HepG2 (cell line): ENCODE data around the gene VEGFB. TPM values are rescaled to one million over a fixed set of nuclear protein-coding genes. Genes with fewer than 3 reads are reported as not detected.
A peak's percentile ranks its signal among the peaks of the same experiment; 100 is the strongest.

Experiments
- ARNTL ChIP-seq: sonication (generic); formaldehyde crosslinking; IDR thresholded peaks from 2 replicates; pipeline ENCODE4 v1.4.0; 2020; ENCODE audit warnings: mild to moderate bottlenecking, missing genetic modification reagents
- ATF1 ChIP-seq: IDR thresholded peaks from 2 replicates; pipeline ENCODE4 v1.6.1; 2016; ENCODE audit warnings: mild to moderate bottlenecking, control low read depth
- BRD4 ChIP-seq: sonication (generic); formaldehyde crosslinking; IDR thresholded peaks from 2 replicates; pipeline ENCODE4 v1.4.0; 2020; ENCODE audit warnings: missing genetic modification reagents
- JUN ChIP-seq: sonication (generic); formaldehyde crosslinking; IDR thresholded peaks from 2 replicates; pipeline ENCODE4 v1.4.0; 2020; ENCODE audit warnings: mild to moderate bottlenecking, missing genetic modification reagents
- KAT8 ChIP-seq: IDR thresholded peaks from 2 replicates; pipeline ENCODE4 v1.6.1; 2016; ENCODE audit warnings: missing genetic modification reagents, missing compliant biosample characterization
- MAX ChIP-seq: IDR thresholded peaks from 2 replicates; pipeline ENCODE4 v1.6.1; 2012; ENCODE audit warnings: inconsistent platforms
- RFXAP ChIP-seq: sonication (generic); formaldehyde crosslinking; IDR thresholded peaks from 2 replicates; pipeline ENCODE4 v1.4.0; 2020; ENCODE audit warnings: missing genetic modification reagents, borderline replicate concordance
- RXRB ChIP-seq: IDR thresholded peaks from 2 replicates; pipeline ENCODE4 v1.6.1; 2016; ENCODE audit warnings: borderline replicate concordance, missing genetic modification reagents, missing compliant biosample characterization
- SNAPC2 ChIP-seq: sonication (generic); formaldehyde crosslinking; IDR thresholded peaks from 2 replicates; pipeline ENCODE4 v1.8.1; 2022; ENCODE audit warnings: mild to moderate bottlenecking, missing genetic modification reagents
- THAP11 ChIP-seq: IDR thresholded peaks from 2 replicates; pipeline ENCODE4 v1.6.1; 2016; ENCODE audit warnings: missing biosample characterization, missing genetic modification reagents
- ZBTB3 ChIP-seq: sonication (generic); formaldehyde crosslinking; IDR thresholded peaks from 2 replicates; pipeline ENCODE4 v1.4.0; 2020; ENCODE audit warnings: low read depth, mild to moderate bottlenecking, moderate library complexity, missing genetic modification reagents, borderline replicate concordance
- ZNF446 ChIP-seq: sonication (generic); formaldehyde crosslinking; IDR thresholded peaks from 2 replicates; pipeline ENCODE4 v1.5.0; 2020; ENCODE audit warnings: mild to moderate bottlenecking, missing genetic modification reagents
- ZNF784 ChIP-seq: sonication (generic); formaldehyde crosslinking; IDR thresholded peaks from 2 replicates; pipeline ENCODE4 v1.5.1; 2020; ENCODE audit warnings: missing genetic modification reagents, mild to moderate bottlenecking, borderline replicate concordance
- ZSCAN21 ChIP-seq: sonication (generic); formaldehyde crosslinking; IDR thresholded peaks from 2 replicates; pipeline ENCODE4 v1.8.0; 2022; ENCODE audit warnings: mild to moderate bottlenecking, missing genetic modification reagents, moderate library complexity, borderline replicate concordance
- polyA plus RNA-seq, 8 experiments: library from polyadenylated mRNA; depleted of rRNA in 3 of 8; stranded (reverse) in 7 of 8; unstranded in 1 of 8; fragments of >200 nt; fragmentation: Illumina TruSeq in 4 of 8; extraction: Trizol in 4 of 8; gene quantifications; 2 replicates each; pipeline versions ENCODE4 v1.2.1 to v1.2.3, GENCODE V29; 2011 to 2016; ENCODE audit warnings: low read depth in 4 of 8, missing spikeins in 1 of 8, mixed read lengths in 1 of 8; ENCODE audit not compliant: insufficient read depth in 1 of 8
- total RNA-seq, 5 experiments: library from RNA; depleted of rRNA; stranded (reverse); fragments of >200 nt; fragmentation: Illumina TruSeq; extraction: Trizol; gene quantifications; 2 replicates each; pipeline ENCODE4 v1.2.3, GENCODE V29; 2016; ENCODE audit warnings: low read depth in 1 of 5
- TF ChIP-seq, protein P1 (sequence below): sonication (generic); formaldehyde crosslinking; IDR thresholded peaks from 2 replicates; pipeline ENCODE4 v1.4.0; 2020; ENCODE audit warnings: mild to moderate bottlenecking, missing genetic modification reagents, borderline replicate concordance
- TF ChIP-seq, protein P2 (sequence below): sonication (generic); formaldehyde crosslinking; IDR thresholded peaks from 2 replicates; pipeline ENCODE4 v1.4.0; 2020; ENCODE audit warnings: missing genetic modification reagents
- TF ChIP-seq, protein P3 (sequence below): sonication (generic); formaldehyde crosslinking; IDR thresholded peaks from 2 replicates; pipeline ENCODE4 v1.5.1; 2020; ENCODE audit warnings: mild to moderate bottlenecking, missing genetic modification reagents, moderate library complexity
- TF ChIP-seq, protein P4 (sequence below): sonication (generic); formaldehyde crosslinking; IDR thresholded peaks from 2 replicates; pipeline ENCODE4 v1.5.1; 2020; ENCODE audit warnings: missing genetic modification reagents, mild to moderate bottlenecking, borderline replicate concordance

Gene VEGFB
- total and polyA plus RNA-seq, 2 of the 13 experiments (the other 11 are each of a cell fraction or from before 2014, with no cell fraction given), result 9.0 to 11.3 TPM

DNA sequence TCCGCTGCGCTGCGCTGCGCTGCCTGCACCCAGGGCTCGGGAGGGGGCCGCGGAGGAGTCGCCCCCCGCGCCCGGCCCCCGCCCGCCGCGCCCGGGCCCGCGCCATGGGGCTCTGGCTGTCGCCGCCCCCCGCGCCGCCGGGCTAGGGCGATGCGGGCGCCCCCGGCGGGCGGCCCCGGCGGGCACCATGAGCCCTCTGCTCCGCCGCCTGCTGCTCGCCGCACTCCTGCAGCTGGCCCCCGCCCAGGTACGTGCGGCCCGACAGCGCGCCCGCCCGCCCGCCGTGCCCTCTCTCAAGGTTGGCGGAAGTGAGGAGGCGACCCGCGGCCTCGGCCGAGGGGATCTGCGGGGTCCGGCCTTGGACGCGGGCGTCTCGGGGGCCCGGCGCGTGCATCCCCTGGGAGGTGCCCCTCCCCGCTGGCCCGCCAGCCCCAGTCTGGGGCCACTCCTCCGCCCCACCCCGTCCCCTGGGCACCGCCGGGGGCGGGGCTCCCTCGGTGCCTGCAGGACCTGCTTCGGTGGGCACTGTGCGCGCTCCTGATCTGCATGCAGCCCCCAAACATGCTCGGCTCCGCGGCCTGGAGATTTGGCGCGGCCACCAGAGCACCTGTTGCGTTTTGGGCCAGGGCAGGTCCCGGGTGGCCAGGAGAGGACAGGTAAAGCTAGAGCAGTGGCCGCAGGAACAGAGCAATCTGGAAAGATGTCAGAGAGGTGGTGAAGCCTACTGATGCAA, 429 bp downstream of the VEGFB start (continued):
- TF ChIP-seq, protein P1, sequence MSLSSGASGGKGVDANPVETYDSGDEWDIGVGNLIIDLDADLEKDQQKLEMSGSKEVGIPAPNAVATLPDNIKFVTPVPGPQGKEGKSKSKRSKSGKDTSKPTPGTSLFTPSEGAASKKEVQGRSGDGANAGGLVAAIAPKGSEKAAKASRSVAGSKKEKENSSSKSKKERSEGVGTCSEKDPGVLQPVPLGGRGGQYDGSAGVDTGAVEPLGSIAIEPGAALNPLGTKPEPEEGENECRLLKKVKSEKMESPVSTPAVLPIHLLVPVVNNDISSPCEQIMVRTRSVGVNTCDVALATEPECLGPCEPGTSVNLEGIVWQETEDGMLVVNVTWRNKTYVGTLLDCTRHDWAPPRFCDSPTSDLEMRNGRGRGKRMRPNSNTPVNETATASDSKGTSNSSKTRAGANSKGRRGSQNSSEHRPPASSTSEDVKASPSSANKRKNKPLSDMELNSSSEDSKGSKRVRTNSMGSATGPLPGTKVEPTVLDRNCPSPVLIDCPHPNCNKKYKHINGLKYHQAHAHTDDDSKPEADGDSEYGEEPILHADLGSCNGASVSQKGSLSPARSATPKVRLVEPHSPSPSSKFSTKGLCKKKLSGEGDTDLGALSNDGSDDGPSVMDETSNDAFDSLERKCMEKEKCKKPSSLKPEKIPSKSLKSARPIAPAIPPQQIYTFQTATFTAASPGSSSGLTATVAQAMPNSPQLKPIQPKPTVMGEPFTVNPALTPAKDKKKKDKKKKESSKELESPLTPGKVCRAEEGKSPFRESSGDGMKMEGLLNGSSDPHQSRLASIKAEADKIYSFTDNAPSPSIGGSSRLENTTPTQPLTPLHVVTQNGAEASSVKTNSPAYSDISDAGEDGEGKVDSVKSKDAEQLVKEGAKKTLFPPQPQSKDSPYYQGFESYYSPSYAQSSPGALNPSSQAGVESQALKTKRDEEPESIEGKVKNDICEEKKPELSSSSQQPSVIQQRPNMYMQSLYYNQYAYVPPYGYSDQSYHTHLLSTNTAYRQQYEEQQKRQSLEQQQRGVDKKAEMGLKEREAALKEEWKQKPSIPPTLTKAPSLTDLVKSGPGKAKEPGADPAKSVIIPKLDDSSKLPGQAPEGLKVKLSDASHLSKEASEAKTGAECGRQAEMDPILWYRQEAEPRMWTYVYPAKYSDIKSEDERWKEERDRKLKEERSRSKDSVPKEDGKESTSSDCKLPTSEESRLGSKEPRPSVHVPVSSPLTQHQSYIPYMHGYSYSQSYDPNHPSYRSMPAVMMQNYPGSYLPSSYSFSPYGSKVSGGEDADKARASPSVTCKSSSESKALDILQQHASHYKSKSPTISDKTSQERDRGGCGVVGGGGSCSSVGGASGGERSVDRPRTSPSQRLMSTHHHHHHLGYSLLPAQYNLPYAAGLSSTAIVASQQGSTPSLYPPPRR (CRISPR knock-in tag), result peak; percentile 34; the same call in 1 of the 2 replicates
- TF ChIP-seq, protein P2, sequence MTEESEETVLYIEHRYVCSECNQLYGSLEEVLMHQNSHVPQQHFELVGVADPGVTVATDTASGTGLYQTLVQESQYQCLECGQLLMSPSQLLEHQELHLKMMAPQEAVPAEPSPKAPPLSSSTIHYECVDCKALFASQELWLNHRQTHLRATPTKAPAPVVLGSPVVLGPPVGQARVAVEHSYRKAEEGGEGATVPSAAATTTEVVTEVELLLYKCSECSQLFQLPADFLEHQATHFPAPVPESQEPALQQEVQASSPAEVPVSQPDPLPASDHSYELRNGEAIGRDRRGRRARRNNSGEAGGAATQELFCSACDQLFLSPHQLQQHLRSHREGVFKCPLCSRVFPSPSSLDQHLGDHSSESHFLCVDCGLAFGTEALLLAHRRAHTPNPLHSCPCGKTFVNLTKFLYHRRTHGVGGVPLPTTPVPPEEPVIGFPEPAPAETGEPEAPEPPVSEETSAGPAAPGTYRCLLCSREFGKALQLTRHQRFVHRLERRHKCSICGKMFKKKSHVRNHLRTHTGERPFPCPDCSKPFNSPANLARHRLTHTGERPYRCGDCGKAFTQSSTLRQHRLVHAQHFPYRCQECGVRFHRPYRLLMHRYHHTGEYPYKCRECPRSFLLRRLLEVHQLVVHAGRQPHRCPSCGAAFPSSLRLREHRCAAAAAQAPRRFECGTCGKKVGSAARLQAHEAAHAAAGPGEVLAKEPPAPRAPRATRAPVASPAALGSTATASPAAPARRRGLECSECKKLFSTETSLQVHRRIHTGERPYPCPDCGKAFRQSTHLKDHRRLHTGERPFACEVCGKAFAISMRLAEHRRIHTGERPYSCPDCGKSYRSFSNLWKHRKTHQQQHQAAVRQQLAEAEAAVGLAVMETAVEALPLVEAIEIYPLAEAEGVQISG, result peak; percentile 63; the same call in 1 of the 2 replicates
- TF ChIP-seq KAT8 (CRISPR knock-in tag), result no peak
- TF ChIP-seq ARNTL, result peak; percentile 54; the same call in 1 of the 2 replicates
- no peak for TF ChIP-seq ZNF784 (CRISPR knock-in tag)
- TF ChIP-seq, protein P3, sequence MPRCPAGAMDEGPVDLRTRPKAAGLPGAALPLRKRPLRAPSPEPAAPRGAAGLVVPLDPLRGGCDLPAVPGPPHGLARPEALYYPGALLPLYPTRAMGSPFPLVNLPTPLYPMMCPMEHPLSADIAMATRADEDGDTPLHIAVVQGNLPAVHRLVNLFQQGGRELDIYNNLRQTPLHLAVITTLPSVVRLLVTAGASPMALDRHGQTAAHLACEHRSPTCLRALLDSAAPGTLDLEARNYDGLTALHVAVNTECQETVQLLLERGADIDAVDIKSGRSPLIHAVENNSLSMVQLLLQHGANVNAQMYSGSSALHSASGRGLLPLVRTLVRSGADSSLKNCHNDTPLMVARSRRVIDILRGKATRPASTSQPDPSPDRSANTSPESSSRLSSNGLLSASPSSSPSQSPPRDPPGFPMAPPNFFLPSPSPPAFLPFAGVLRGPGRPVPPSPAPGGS (CRISPR knock-in tag), result 0 out of 2 replicates have a peak, but pooled peaks have one; percentile 26
- TF ChIP-seq SNAPC2 (CRISPR knock-in tag), result 0 out of 2 replicates have a peak, but pooled peaks have one; percentile 49
- TF ChIP-seq ZBTB3 (CRISPR knock-in tag), result no peak
- TF ChIP-seq ZNF446 (CRISPR knock-in tag), result peak; percentile 61; the same call in 1 of the 2 replicates
- TF ChIP-seq ZSCAN21 (CRISPR knock-in tag), result peak; percentile 56; the same call in 1 of the 2 replicates
- peak; percentile 23 for TF ChIP-seq MAX
- TF ChIP-seq THAP11, result peak; percentile 23; the same call in 1 of the 2 replicates
- TF ChIP-seq JUN (CRISPR knock-in tag), result no peak
- no peak for TF ChIP-seq ATF1 (CRISPR knock-in tag)
- TF ChIP-seq RXRB (CRISPR knock-in tag), result peak; percentile 32; the same call in 1 of the 2 replicates
- TF ChIP-seq, protein P4, sequence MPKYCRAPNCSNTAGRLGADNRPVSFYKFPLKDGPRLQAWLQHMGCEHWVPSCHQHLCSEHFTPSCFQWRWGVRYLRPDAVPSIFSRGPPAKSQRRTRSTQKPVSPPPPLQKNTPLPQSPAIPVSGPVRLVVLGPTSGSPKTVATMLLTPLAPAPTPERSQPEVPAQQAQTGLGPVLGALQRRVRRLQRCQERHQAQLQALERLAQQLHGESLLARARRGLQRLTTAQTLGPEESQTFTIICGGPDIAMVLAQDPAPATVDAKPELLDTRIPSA, result no peak
- no peak for TF ChIP-seq RFXAP
- TF ChIP-seq BRD4, result 0 out of 2 replicates have a peak, but pooled peaks have one; percentile 57
